ENCODE measurements around the gene WIPI1. TPM values are rescaled to one million over a fixed set of nuclear protein-coding genes. Genes with fewer than 3 reads are reported as not detected.

The WIPI1 gene
- total and polyA plus RNA-seq, 9 of the 15 experiments (the other 6 are each of a cell fraction or from before 2014, with no cell fraction given): 3.7 to 23.5 (median 11.8) TPM

GRCh38 chr17:68457168-68457538 is at the start of gene WIPI1 (continued):
- no peak for TF ChIP-seq ZSCAN29 (IDR thresholded peaks at IDR 0.05)
- TF ChIP-seq NFXL1 (CRISPR knock-in tag; IDR thresholded peaks at IDR 0.05): no peak
- no peak for TF ChIP-seq USF1 (CRISPR knock-in tag; IDR thresholded peaks at IDR 0.05)
- no peak for TF ChIP-seq BACH1 (tag; IDR thresholded peaks at IDR 0.05)
- 0 out of 2 replicates have a peak, but pooled peaks have one; percentile 18 for TF ChIP-seq SMARCE1 (IDR thresholded peaks at IDR 0.05)
- TF ChIP-seq BHLHE40 (IDR thresholded peaks at IDR 0.05; ENCODE audit: low read length): no peak
- no peak for TF ChIP-seq CREB1 (IDR thresholded peaks at IDR 0.05)
- no peak for TF ChIP-seq CREB1 (CRISPR knock-in tag; IDR thresholded peaks at IDR 0.05)
- TF ChIP-seq FOXO4 (CRISPR knock-in tag; IDR thresholded peaks at IDR 0.05): no peak
- TF ChIP-seq TSC22D4 (tag; IDR thresholded peaks at IDR 0.05): no peak
- no peak for TF ChIP-seq CBX3 (IDR thresholded peaks at IDR 0.05; ENCODE audit: borderline replicate concordance in 1 of 2, low read length in 2 of 2)
- no peak for TF ChIP-seq ZNF778 (CRISPR knock-in tag; IDR thresholded peaks at IDR 0.05)
- peak; percentile 12; the same call in 1 of the 2 replicates for TF ChIP-seq RB1 (IDR thresholded peaks at IDR 0.05; ENCODE audit: low read depth)
- no peak for TF ChIP-seq PURB (CRISPR knock-in tag; IDR thresholded peaks at IDR 0.05; ENCODE audit: low read depth)
- no peak for TF ChIP-seq ZNF274 (IDR thresholded peaks at IDR 0.05; ENCODE audit: borderline replicate concordance, low read depth, low read length)
- TF ChIP-seq MLLT1 (IDR thresholded peaks at IDR 0.05): peak in 1 of 2 experiments; percentile 33; a peak in 1 of 4 replicates
- TF ChIP-seq E2F6 (IDR thresholded peaks at IDR 0.05; ENCODE audit: borderline replicate concordance in 1 of 2, extremely low read depth in 1 of 2, insufficient read depth in 1 of 2, insufficient read length in 1 of 2, low read depth in 1 of 2, low read length in 1 of 2, poor library complexity in 1 of 2, severe bottlenecking in 1 of 2): peak in 1 of 2 experiments; percentile 55
- TF ChIP-seq TAF7 (tag; IDR thresholded peaks at IDR 0.05): no peak
- 0 out of 2 replicates have a peak, but pooled peaks have one; percentile 10 for TF ChIP-seq SMAD4 (CRISPR knock-in tag; conservative IDR thresholded peaks at IDR 0.05)
- TF ChIP-seq ARID1B (IDR thresholded peaks at IDR 0.05): no peak
- TF ChIP-seq ZFX (CRISPR knock-in tag; IDR thresholded peaks at IDR 0.05): peak; percentile 73
- no peak for TF ChIP-seq ATF1 (CRISPR knock-in tag; IDR thresholded peaks at IDR 0.05)
- TF ChIP-seq ATF1 (tag; IDR thresholded peaks at IDR 0.05): no peak
- peak; percentile 70; the same call in 1 of the 2 replicates for TF ChIP-seq PHF8 (IDR thresholded peaks at IDR 0.05; ENCODE audit: borderline replicate concordance, low read length)
- no peak for TF ChIP-seq SMARCA4 (IDR thresholded peaks at IDR 0.05)
- TF ChIP-seq HNRNPH1 (optimal IDR thresholded peaks at IDR 0.05; ENCODE audit: low read depth, low read length): no peak

All from K562 (cell line).